ENCODE data around the gene KIF6. TPM values are rescaled to one million over a fixed set of nuclear protein-coding genes. Genes with fewer than 3 reads are reported as not detected.

The KIF6 gene
- total RNA-seq, 1 experiment from 2014 or later, result not detected

- CTCF ChIA-PET, result interaction anchor here (1.1 to 7.8 kb wide), 12 partner anchors 10 to 429 kb away, joined by 3 to 123 read pairs (median 6); partner anchors contain the start of gene KCNK5
- H3K4me2 ChIP-seq (ENCODE audit: low read length), result no peak overlapping the region
- H3K4me1 ChIP-seq (ENCODE audit: control insufficient read depth in 1 of 2, insufficient read depth in 2 of 2, low read length in 2 of 2), result peaks cover 0 to 12% of the 10 kb centered on the region in 2 experiments; a peak in 2 of 4 replicates
- no peaks in the 10 kb centered on the region for H3K79me2 ChIP-seq (ENCODE audit: insufficient read depth, low read length)
- RAD21 ChIA-PET (ENCODE audit: low non-redundant PET in 1 of 2, low total read pairs in 2 of 2, uncharacterized antibody in 2 of 2, unreplicated experiment in 2 of 2), result interaction anchor here (1.6 to 1.9 kb wide), 2 partner anchors 136 kb away, joined by 8 to 12 read pairs; no protein-coding TSS in a partner anchor
- H3K9me3 ChIP-seq (ENCODE audit: control insufficient read depth in 1 of 2, insufficient read depth in 1 of 2, low read depth in 1 of 2, low read length in 2 of 2), result no peaks in the 10 kb centered on the region
- no peak for ATAC-seq
- no peaks in the 10 kb centered on the region for H3K36me3 ChIP-seq (ENCODE audit: control insufficient read depth in 1 of 2, insufficient read depth in 2 of 2, low read length in 2 of 2)
- DNase-seq (ENCODE audit: low read depth, low spot score), result no peak
- H2AFZ ChIP-seq (ENCODE audit: low read depth, low read length, poor library complexity, severe bottlenecking), result no peak overlapping the region
- H3K27me3 ChIP-seq (ENCODE audit: insufficient read depth, low read length), result 0 out of 2 replicates have a peak, but pooled peaks cover 4% of the 10 kb centered on the region
- H3K27ac ChIP-seq (ENCODE audit: low read depth, low read length), result no peak overlapping the region
- no peak for TF ChIP-seq REST (IDR thresholded peaks at IDR 0.05; ENCODE audit: low read depth)
- no peak for TF ChIP-seq EZH2phosphoT487 (IDR thresholded peaks at IDR 0.05; ENCODE audit: borderline replicate concordance)
- no peak for TF ChIP-seq ZNF274 (IDR thresholded peaks at IDR 0.05; ENCODE audit: low read depth, low read length)
- no peak for TF ChIP-seq CTCF (IDR thresholded peaks at IDR 0.05 in 2 of 3, conservative IDR thresholded peaks at IDR 0.05 in 1 of 3; ENCODE audit: borderline replicate concordance in 1 of 3, insufficient read depth in 1 of 3, low read depth in 2 of 3, low read length in 2 of 3)
- no peak for TF ChIP-seq JUND (IDR thresholded peaks at IDR 0.05)
- no peak for TF ChIP-seq MAX (IDR thresholded peaks at IDR 0.05)
- TF ChIP-seq ELF1 (IDR thresholded peaks at IDR 0.05; ENCODE audit: borderline replicate concordance, low read depth), result no peak
- no peak for TF ChIP-seq YY1 (IDR thresholded peaks at IDR 0.05; ENCODE audit: extremely low read depth, insufficient replicate concordance, low read depth, low read length)
- TF ChIP-seq FOSL1 (IDR thresholded peaks at IDR 0.05; ENCODE audit: low read depth), result no peak
- TF ChIP-seq CBX3 (IDR thresholded peaks at IDR 0.05; ENCODE audit: low read depth), result no peak
- no peak for TF ChIP-seq ZFX (IDR thresholded peaks at IDR 0.05)
- TF ChIP-seq TCF7L2 (IDR thresholded peaks at IDR 0.05; ENCODE audit: borderline replicate concordance, extremely low read depth, insufficient read depth, insufficient read length), result no peak
- TF ChIP-seq ATF3 (IDR thresholded peaks at IDR 0.05), result no peak
- TF ChIP-seq RAD21 (IDR thresholded peaks at IDR 0.05; ENCODE audit: low read depth), result no peak
- no peak for TF ChIP-seq SP1 (IDR thresholded peaks at IDR 0.05; ENCODE audit: low read depth)
- TF ChIP-seq SIN3A (IDR thresholded peaks at IDR 0.05; ENCODE audit: low read depth), result no peak
- TF ChIP-seq EGR1 (IDR thresholded peaks at IDR 0.05; ENCODE audit: low read depth), result no peak
- no peak for TF ChIP-seq ZBTB33 (IDR thresholded peaks at IDR 0.05; ENCODE audit: extremely low read depth, insufficient replicate concordance, low read length)
- TF ChIP-seq SRF (IDR thresholded peaks at IDR 0.05; ENCODE audit: low read depth), result no peak
- no peak for TF ChIP-seq EZH2 (IDR thresholded peaks at IDR 0.05)
- no peaks in the 10 kb centered on the region for H3K9me2 ChIP-seq (ENCODE audit: insufficient read depth)
- no peak overlapping the region for H3K9ac ChIP-seq (ENCODE audit: low read length)
- H3K4me3 ChIP-seq (replicated peaks in 1 of 2; ENCODE audit: low read depth in 1 of 2, low read length in 2 of 2), result no peak overlapping the region
- H4K20me1 ChIP-seq (ENCODE audit: insufficient read depth), result no peaks in the 10 kb centered on the region
- no TSS peak for BruUV-seq (replicated peaks)
- POLR2A ChIA-PET, result interaction anchor here (1.5 kb wide), 1 partner anchor 136 kb away, joined by 4 read pairs; no protein-coding TSS in a partner anchor
- intact Hi-C loops (cut with micrococcal nuclease), result no loop called here
Measured at GRCh38 chr6:39302011-39302410, 423.2 kb downstream of the KIF6 start.
